HG03095 (cell line): Measurements from ENCODE around the gene IWS1.

Experiments used
- ATAC-seq: cut with Tn5 transposase; IDR thresholded peaks from one replicate; pipeline ENCODE4 v1.9.1; 2021; ENCODE audit warnings: moderate library complexity; ENCODE audit not compliant: unreplicated experiment

The IWS1 gene

DNA sequence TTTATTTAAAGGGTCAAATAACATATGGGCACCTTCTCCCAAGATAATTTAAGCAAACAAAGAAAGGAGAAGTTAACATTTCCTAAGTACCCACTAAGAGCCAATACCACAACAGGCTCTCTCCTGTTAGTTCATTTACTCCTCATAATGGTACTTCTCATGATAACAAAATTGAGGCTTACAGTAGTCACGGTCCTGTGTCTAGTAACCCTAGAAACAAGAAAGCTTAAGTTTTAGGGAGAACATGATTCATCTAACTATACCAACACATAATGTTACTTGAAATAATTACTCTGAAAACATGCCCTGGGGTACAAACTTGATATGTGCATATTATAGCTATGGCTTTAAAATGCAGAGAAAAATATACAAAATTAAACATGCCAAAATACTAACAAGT, 19.8 kb downstream of the IWS1 start:
- ATAC-seq: no peak

DNA sequence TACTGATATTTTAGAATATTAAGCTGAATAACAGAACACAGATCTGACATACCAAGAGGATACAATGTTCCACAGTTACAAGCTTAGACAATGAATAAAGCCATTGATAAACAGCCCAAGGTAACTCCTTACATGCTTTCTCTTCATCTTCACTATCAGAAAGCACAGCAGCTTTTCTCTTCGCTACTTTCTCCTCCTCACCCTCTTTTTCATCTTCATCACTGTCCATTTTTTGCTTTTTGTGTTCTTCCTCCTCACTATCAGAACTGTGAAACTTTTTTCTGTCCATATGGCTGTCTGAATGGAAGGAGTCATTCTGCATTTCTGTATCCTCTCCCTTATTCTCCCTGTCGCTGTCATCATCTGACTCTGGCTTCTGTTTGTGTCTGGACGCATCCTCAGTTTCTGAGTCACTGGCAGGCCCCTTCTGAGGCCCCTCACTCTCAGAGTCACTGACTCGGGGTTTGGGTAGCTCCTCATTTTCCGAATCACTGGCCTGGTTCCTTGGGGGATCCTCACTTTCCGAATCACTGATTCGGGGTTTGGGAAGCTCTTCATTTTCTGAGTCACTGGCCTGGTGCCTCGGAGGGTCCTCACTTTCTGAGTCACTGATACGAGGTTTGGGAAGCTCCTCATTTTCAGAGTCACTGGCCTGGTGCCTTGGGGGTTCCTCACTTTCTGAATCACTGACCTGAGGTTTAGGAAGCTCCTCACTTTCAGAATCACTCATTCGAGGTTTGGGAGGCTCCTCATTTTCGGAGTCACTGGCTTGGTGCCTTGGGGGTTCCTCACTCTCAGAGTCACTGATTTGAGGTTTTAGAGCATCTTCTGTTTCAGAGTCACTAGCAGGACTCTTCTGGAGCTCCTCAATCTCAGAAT, 21.5 kb downstream of the IWS1 start:
- ATAC-seq: no peak

DNA sequence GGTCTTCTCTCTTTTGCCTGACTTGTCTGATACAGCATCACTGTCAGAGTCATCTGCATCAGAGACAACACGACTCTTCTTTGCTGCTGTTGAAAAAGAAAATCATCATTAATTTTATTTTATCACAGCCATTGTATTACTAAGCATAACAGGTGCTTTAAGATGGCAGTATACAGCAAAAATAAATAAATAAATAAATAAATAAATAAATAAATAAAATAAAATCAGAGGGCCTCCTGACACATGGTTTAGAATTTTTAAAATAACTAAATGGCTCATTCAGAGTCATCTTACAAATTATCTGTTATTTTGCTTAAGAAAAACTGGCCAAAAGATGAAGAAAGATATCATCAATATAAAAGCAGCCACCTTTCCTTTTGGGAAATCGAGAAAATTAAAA, 22.8 kb downstream of the IWS1 start:
- no peak for ATAC-seq

DNA sequence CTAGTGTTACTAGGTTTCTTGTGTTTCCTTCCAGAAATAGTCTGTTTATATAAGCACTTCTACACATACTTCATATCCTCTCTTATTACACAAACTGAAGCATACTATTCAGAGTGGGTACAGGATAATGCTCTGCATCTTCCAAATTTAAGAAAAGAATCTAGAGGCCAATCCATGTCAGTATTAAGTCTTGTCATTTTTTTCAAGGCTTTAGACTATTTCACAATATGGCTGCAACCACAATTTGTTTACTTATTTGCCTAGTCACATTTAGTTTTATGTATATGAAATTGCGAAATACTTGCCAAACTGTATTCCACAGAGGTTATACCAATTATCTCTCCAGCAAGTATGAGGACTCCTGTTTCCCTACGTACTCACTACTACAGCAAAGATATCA, 27.9 kb downstream of the IWS1 start:
- no peak for ATAC-seq

DNA sequence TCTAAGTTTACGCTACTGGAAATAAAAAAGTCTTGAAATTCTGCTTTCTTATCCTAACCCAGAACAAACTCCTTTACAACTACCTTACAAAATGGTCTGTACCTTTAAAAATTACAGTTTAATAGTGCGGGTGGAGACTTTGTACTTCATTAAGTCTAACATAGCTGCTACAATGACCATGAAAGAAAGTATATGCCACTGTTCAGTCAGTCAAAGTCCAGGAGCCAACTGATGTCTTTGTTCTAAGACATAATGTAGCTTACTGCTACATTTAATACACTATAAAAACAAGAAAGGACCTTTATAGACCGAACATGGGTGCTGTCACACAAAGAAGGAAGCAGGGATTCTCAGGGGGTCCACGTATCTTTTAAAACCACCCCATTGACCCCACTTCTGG, 36.0 kb downstream of the IWS1 start:
- no peak for ATAC-seq

DNA sequence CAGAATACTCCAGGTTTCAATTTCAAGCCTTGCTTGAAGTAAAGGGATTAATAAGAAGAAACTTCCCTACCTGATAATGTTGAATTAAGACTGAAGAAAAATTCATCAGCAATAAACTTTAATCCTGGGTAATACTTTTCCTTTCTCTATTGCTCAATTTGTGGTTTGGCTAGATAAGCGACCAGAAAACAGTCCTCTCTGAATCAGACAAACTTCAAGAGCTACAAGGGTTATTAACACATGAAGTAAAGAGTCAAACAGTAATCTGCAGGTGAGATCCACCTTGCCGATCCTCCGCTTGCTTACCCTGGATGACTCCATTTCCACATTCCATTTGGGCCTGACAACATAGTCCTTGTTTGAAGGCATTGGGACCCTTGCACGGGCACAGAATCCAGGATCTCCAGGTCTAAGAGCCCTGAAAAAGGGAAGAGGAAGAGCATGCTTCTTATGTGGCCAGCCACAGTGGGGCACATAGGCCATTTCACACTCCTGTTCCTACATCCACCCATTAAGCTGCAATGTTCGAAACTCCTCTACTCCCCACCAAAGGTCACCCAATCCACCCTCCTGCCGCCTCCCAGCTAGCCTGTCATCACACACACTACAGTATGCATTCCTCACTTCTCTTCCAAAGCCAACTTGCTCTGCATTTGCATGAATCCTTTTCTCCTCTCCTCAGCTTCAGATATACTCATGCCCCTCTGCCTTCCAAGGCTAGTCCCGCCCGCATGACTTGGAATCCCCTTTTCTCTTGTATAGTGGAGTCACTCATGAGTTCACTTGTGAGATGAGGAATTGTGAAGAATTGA, 39.8 kb downstream of the IWS1 start:
- ATAC-seq: no peak

DNA sequence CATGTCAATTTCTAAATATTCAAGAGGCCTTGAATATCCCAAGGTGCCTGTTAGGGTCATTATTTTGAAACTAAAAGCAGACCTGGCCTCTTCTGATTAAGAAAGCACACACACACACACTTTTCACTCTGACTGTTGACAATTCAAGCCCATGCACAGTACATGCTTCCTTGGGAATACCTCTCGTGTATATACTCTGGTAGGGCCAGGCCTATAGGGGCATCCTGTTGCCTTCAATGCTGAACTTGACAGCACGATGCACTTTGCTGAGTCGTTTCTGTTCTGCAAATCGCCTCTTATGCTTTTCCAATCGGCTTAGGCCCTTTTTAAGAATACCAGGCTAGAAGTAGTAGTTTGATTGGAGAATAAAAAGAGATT, 40.6 kb downstream of the IWS1 start:
- ATAC-seq: no peak

DNA sequence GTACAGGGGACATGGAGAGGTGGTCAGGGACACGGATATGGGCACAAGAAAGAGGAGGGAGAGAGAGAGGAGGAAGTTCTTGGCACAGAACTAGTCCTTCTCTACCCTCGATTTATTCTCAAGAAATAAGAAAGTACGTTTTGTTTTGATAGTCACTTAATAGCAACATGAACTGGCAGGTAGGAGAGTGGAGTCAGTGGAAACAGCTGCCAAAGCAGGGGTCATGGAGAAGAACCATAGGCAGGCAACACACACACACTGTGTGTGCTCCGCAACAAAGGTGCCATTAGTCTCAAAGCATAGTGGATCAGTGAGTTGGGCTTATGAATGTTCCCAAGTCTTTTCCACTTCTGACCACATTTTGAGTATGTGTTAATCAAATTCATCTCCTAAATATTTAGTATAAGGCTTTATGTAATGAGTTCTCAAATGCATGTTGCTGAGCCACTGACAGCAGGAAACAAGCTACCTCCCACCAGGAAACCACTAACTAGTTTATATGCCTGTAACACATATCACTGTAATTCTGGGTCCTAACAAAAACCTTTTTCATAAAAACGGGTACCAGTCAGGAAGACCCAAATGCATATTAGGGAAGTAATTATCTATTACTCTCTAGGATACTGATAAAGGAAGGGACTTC, 41.1 kb downstream of the IWS1 start:
- no peak for ATAC-seq

DNA sequence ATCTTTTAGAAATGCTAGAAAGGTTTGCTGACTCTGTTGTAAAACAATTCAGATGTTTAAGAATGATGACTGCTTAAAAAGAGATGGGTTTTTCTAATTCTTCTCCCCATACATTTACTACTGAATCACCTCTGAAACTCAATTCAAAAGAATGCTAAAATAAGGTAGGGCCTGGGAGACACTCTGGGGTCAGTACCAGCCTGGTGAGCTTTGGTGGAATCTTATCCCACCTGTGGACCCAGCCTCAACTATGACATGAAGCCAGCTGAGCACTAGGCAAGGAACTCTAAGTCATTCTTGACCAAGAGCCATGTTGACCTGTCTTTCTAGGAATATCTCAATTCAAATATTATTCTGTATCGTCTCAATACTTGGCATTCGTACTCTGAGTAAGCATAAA, 44.3 kb downstream of the IWS1 start:
- ATAC-seq: no peak

DNA sequence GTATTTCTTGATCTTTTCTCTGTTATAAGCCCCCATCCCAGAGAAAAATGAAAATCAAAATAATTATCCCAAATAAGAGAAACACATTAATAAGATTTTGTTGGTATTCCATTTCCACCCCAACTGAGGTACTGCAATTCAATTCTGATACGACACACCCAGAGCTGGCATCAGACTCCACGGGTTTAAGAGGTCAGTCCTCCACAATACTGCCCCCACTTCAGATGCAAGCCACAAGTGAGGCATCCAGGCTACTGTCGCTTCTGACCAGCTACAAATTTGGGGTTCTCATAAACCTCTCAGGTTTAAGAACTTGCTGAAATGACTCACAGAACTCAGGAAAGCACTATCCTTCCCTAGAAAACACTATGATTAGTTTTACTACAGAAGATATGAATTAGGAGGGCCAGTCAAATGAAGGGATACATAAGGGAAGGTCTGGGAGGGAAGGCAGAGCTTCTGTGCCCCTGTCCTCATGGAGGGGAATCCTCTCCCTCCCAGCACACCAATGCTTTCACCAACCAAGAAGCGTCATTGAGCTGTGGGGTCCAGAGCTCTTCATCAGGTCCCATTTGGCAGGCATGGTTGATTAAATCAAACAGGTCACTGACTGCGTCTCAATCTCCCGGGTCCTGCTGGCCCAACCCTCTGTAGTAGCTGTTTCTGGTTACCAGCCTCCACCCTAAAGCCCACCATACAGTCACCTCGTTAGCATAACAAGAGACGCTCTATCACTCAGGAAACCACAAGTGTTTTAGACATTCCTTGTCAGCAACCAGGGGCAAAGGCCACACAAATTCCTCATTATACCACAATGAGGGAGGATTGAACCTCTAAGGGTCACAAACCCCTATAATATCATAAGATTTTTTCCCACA, 46.2 kb downstream of the IWS1 start:
- no peak for ATAC-seq

DNA sequence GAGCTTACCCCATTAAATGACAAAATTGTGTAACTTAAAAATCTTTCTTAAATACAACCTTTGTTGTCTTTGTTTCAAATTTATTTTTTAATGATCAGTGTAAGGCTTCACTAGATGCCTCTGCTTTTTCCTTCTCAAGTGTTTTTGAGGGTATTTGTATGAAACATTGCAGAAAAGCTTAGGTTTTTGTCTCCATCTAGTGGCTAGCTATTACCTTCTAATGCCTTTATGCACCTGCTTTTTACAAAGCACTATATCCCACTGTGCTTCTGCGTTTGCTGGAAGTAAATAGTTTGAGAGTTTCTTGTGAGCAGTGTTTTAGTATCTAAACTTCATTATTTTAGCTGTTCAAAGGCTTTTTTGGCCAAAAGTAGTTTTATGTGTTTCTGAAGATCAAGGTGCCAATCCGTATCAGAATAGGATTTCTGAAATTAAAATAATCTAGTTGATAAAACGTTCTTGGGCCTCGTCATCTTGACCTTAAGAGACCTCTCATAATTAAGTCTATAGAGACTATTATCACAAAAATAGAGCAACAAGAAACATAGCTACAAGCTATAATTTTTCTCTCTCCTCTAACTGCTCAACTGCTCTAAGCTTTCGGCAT, 47.0 kb downstream of the IWS1 start:
- no peak for ATAC-seq

DNA sequence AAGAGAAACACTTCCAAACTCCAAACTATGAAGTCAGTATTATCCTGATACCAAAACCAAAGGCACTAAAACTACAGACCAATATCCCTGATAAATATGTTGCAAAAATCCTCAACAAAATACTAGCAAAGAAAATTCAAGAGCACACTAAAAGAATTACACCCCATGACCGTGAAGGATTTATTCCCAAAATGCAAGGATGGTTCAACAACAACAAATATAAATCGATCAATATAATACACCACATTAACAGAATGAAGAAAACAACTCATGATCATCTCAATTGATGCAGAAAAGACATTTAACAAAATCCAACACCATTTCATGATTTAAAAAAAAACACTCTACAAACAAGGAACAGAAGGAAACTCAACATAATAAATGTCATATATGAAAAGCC, 50.5 kb downstream of the IWS1 start:
- ATAC-seq: no peak

DNA sequence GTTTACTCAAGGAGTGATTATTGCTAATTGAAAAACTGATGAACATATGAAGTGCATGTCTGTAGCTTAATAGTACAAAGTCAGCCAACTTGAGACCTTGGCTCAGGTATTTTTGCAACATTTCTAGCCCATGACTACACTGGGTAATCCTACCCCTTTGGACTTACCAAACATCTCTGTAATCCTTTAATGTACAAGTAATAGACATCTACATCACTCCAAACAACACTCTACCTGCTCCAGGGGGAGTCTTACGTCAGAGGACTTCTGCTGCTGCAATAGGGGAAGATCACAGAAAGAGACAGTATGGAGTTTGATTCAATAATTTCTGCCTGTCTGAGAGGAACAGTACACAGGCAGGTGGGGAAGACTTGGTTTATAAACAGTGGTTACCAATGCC, 54.0 kb downstream of the IWS1 start:
- ATAC-seq: no peak

DNA sequence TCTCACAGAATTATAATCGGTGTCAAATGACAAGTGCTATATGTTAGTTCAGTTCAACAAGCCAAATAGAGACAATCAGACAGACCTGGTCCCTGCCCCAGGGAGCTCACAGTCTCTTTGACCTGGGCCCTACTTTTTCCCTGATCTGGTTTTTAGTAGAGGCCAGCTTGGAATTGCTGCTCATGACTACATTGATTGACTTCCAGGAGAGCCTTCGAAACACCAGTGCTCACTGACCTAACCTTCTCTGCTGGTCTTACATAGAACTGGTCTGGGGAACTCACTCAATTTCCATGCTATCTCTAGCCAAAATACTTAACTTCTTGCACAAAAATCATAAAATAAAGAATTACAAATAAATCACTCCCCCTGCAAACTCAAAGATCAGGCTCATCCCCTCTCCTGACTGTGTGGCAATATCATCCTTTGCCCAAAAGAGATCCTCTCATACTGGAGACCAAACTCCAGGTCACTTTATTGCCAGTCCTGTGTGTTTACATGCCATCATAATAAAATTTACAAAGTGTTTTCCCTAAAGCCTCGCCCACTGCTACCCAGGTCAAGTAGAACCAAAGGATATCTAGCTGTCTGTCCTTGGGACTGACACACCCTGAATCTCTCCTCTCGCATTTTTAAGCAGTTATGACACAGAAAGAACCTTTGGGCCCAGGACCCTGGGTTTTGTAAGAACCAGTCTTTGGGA, 54.9 kb downstream of the IWS1 start:
- no peak for ATAC-seq

DNA sequence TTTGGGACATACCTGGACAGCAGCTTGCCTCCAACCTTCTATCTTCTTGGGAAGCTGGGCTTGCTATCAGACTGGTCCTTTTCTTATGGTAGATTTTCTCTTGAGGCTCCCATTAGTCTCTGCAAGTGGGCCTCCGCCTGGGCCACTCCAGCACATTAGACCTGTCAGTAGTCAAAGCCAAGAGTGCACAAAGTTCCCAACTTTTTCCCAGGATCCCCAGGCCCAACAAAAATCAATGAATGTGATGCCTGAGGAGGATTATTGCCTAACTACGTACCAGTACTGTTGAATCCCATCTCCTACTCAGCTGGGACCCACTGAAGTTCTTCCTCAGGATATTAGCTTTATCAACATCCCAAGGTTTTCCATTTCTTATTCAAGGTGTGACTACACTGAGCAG, 56.3 kb downstream of the IWS1 start:
- ATAC-seq: no peak

DNA sequence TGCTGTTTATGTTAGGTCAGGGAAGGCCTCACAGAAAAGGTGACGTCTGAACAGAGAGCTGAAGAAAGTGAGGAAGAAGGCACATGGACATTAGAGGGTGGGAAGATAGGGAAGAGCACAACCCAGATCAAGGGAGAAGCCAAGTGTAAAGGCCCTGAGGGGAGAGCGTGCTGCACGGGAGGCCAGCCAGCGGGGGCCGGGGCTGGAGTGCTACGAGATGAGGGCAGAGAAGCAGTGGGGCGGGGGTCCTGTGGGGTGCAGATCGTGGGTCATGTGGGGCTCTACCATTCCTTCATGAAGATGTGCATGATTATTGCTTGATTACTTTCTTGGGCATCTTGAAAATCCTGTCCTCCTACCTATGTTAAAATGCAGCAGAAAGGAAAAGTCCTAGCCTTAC, 57.2 kb downstream of the IWS1 start:
- ATAC-seq: no peak

DNA sequence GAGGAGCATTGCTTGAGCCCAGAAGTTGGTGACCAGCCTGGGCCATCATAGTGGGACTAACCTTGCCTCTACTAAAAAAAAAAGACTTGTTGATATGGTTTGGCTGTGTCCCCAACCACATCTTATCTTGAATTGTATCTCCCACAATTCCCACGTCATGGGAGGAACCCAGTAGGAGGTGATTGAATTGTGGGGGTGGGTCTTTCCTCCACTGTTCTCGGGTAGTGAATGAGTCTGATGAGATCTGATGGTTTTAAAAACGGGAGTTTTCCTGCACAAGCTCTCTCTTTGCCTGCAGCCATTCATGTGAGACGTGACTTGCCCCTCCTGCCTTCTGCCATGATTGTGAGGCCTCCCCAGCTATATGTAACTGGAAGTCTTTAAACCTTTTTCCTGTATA, 61.0 kb downstream of the IWS1 start:
- no peak for ATAC-seq

DNA sequence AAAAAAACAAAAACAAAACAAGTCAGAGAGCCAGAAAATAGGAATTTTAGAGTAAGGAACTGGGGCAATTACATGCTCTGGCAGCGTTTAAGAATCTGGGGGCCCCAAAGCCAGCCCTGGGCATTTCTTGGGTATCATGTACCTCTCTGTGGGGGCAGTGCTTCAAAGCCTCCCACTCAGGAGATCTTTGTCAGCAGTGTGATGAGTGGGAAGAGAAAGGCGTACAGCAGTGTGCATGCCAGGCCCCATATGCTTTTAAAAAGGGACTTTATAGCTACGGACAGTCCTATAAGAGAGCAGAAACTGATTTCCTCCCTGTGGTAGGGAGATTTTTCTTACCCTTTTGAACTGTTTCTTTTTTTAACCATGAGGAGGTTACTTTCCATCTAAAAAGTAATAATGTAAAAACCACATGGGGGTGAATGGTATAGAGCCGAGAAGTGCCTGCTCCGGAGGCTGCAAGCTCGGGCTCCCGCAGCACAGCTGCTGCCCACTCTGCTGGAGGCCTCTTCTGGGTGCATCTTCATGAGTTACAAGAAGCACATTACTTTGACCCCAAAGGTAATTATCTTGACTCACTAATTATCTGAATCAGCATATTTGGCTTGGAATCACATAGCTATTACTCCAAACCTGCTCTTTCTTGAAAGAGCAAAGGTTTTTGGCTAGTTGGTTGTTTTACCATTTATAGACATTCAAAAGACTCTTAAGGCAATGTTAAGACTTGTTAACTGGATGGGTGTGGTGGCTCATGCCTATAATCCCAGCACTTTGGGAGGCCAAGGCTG, 61.6 kb downstream of the IWS1 start:
- ATAC-seq: no peak
